ENCODE measurements around the gene B4GALT6. TPM values are rescaled to one million over a fixed set of nuclear protein-coding genes. Genes with fewer than 3 reads are reported as not detected.
A peak's percentile ranks its signal among the peaks of the same experiment; 100 is the strongest.

Gene B4GALT6
- total and polyA plus RNA-seq, 9 of the 15 experiments (the other 6 are each of a cell fraction or from before 2014, with no cell fraction given): 0.03 to 0.27 (median 0.08) TPM

GRCh38 chr18:31702449-31702848 is 18.1 kb upstream of the B4GALT6 start (continued):
- no peak for TF ChIP-seq ZNF449 (CRISPR knock-in tag; IDR thresholded peaks at IDR 0.05)
- TF ChIP-seq E4F1 (CRISPR knock-in tag; IDR thresholded peaks at IDR 0.05; ENCODE audit: borderline replicate concordance): no peak
- TF ChIP-seq ZBTB40 (IDR thresholded peaks at IDR 0.05): no peak
- TF ChIP-seq ZBTB40 (CRISPR knock-in tag; IDR thresholded peaks at IDR 0.05): no peak
- TF ChIP-seq ZBTB12 (CRISPR knock-in tag; IDR thresholded peaks at IDR 0.05): no peak
- TF ChIP-seq ZC3H4 (CRISPR knock-in tag; IDR thresholded peaks at IDR 0.05; ENCODE audit: borderline replicate concordance): no peak
- TF ChIP-seq POLR3A (IDR thresholded peaks at IDR 0.05; ENCODE audit: borderline replicate concordance, extremely low read depth, insufficient read depth, insufficient read length): no peak
- TF ChIP-seq TRIM24 (IDR thresholded peaks at IDR 0.05): peak in 1 of 2 experiments; percentile 62; a peak in 1 of 4 replicates
- TF ChIP-seq HEY1 (CRISPR knock-in tag; IDR thresholded peaks at IDR 0.05; ENCODE audit: borderline replicate concordance): no peak
- TF ChIP-seq ZNF311 (CRISPR knock-in tag; IDR thresholded peaks at IDR 0.05): no peak
- peak; percentile 84 for TF ChIP-seq MECOM (CRISPR knock-in tag; IDR thresholded peaks at IDR 0.05)
- no peak for TF ChIP-seq ZNF512 (tag; IDR thresholded peaks at IDR 0.05)
